Measurements from ENCODE around the gene CACNA1G.

Gene CACNA1G

GRCh38 chr17:50570032-50570431, 9.5 kb downstream of the CACNA1G start:
- DNase-seq: no peak

GRCh38 chr17:50570528-50570927, 10.0 kb downstream of the CACNA1G start:
- no peak for DNase-seq

GRCh38 chr17:50571681-50572080, 11.2 kb downstream of the CACNA1G start:
- no peak for DNase-seq

DNA sequence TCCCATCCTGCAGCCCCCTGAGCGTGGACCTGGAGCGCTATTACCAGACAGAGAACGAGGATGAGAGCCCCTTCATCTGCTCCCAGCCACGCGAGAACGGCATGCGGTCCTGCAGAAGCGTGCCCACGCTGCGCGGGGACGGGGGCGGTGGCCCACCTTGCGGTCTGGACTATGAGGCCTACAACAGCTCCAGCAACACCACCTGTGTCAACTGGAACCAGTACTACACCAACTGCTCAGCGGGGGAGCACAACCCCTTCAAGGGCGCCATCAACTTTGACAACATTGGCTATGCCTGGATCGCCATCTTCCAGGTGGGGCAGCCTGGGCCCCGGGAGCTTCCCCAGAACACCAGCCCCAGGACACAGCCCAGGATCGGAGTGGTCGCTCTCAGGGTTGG, 12.0 kb downstream of the CACNA1G start:
- DNase-seq: no peak

- no peak for DNase-seq
These were observed 13.5 kb downstream of the CACNA1G start for GRCh38 chr17:50573866-50574611.

GRCh38 chr17:50575581-50576210, 15.2 kb downstream of the CACNA1G start:
- no peak for DNase-seq

GRCh38 chr17:50576864-50577263, 16.3 kb downstream of the CACNA1G start:
- no peak for DNase-seq

GRCh38 chr17:50577451-50577954, 17.0 kb downstream of the CACNA1G start:
- DNase-seq: no peak

GRCh38 chr17:50578173-50578572, 17.7 kb downstream of the CACNA1G start:
- no peak for DNase-seq

DNA sequence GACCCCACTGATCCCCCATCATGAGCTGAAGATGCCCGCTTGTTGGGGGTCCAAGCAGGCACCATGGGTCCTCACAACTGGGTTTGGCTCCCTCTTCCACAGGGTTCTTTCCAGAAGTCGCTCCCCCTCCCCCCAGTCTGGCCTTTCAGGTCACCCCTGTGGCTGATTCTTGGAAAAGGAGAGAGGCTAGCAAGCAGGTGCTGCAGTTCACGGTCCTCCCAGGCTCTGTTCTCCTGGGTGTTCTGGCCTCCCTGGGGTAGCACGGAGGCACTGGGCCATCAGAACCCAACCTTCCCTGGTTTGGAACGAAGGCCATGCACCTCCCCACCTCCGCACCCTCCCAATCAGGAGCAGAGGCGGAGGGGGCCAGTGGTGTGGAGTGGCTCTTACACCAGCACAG, 18.9 kb downstream of the CACNA1G start:
- no peak for DNase-seq

- no peak for DNase-seq
These were observed 20.1 kb downstream of the CACNA1G start for GRCh38 chr17:50580646-50581045.

- DNase-seq: no peak
These were observed 20.8 kb downstream of the CACNA1G start for GRCh38 chr17:50581316-50581715.

DNA sequence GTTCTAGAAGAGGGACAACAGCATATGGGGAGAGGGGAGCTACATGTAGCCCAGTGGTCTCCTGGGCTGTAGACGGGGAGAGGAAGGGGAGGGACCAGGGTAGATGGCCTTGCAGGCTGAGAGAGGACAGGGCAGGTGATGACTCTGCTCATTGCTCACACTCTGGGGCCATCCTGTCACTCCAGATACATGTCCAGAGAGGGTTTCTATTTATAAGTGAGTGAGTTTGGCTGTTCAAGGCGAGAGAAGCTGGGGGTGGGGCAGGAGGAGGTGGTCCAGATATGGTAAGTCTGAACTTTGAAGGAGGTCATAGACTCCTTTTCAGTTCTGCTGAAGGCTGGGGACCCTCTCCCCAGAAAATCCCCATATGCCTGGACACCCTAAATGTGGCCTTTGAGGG, 22.2 kb downstream of the CACNA1G start:
- no peak for DNase-seq

GRCh38 chr17:50583641-50584040, 23.1 kb downstream of the CACNA1G start:
- DNase-seq: no peak

- DNase-seq: no peak
These were observed 23.6 kb downstream of the CACNA1G start for GRCh38 chr17:50584116-50584515.

- DNase-seq: no peak
These were observed 24.2 kb downstream of the CACNA1G start for GRCh38 chr17:50584749-50585148.

DNA sequence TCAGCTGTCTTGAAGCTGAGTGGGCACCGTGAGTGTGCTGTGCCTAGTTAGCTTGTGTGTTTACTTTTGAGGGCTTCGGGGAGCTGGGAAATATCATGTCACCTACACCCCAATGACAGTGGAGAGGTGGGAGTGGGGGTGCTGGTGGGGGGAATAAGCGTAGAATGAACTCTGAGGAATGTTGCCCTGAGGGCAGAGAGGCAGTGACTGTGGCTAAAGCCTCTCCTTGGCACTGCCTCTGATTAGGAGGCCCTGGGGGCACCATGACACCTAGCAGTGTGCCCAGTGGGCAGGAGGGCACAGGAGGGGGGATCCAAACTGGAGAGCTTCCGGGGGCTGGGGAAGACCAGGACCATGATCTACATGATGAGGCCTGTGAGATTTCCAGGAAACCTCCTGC, 24.8 kb downstream of the CACNA1G start:
- DNase-seq: no peak

DNA sequence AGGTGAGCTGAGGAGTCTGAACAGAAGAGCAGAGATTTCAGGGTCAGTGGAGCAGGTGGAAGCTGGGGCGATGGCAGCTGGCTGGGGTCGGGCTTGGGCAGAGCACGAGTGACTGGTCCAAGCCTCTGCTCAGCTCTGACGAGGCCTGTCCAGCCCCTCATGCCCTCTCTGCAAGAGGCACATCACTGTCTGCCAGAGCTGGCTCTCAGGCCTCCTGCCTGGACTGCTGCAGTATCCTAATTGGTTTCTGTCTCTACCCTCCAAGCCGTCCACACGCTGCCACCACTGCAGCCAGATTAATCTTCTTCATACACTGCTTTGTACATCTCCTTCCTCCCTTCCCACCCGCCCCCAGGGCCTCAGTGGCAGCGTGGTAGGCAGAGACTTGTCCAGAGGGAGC, 25.4 kb downstream of the CACNA1G start:
- DNase-seq: no peak

DNA sequence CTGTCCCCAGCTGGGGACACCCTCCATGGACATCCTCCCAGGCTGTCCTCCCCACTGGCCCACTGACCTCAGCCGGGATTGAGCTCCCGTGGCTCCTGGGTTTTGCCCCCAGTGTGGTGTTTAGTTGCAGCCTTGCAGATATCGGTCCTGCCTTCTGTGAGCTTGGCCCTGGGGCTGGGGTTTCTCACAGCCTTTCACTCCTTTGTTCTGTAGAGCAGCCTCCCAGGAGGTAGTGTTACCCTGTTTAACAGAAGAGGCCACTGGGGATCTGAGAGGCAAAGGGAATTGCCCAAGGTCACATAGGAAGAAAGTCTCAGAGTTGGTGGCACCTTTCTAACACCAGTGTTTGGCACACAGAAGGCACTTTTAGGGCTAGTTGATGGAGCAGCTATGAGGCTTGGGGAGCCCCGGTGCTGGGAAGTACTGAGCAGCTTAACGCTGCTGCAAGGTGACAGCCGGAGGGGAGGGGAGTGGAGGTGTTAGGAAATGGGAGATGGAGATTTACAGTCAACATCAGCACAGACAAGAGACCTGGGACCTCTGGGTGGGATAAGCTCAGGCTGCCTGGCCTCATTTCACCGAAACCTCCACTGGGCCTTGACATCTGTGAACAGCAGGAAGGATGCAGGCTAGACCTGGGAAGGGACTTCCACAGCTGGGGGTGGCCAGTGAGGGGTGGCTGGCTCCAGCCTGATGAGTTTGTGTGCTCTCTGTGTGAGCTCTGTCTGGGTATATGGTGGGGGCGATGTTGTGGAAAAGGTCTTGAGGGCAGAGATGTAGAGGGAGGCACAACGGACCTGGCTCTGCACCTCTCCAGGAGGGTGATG, 26.1 kb downstream of the CACNA1G start:
- DNase-seq: no peak

DNA sequence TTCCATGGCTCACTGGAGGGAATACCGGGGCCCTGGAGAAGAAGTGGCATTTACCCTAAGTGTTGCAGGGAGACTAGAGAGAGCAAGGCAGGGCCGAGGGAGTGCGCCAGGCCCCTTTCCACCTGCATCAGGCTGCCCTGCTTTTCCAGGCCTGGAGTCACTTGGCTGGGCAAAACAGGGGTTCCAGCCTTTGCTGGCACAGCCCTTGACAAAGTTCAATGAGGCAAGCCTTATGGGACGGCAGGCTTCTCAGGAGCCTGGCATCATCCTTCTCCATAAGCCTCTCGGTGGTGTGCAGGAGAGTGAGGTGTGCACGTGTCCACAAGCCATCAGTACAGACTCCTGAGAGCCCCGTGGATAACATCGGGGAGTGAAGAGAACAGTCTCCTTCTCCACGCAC, 27.1 kb downstream of the CACNA1G start:
- no peak for DNase-seq

DNA sequence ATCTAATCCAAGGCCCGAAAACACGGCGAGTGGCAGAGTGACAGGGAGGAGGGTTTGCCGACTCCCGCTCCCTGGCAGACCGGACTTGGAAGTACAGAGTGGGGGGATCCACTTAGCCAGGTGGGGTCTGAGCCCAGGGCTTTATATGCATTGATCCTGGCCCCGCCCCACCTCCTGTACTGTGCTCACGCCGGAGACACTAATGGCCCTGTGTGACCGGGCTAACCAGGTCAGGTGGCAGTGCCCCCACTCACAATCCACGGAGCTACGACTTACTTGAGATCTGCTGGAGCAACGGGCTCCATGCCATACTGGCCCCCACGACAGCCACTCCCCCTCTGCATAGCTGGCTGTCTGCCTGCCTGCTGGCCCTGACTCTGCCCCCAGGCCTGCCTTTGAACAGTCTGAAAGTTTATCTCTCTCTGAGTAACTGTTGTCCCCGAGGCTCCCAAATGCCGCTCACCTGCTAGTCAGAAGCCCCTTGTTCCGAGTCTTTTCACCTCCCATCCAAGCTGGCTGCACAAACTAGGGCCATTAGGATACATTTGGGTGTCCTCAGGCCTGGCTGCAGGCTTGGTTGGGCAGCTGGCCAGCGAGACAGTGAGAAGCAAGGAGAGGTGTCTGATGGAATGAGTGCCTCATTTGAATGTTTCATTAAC, 28.0 kb downstream of the CACNA1G start:
- no peak for DNase-seq

DNA sequence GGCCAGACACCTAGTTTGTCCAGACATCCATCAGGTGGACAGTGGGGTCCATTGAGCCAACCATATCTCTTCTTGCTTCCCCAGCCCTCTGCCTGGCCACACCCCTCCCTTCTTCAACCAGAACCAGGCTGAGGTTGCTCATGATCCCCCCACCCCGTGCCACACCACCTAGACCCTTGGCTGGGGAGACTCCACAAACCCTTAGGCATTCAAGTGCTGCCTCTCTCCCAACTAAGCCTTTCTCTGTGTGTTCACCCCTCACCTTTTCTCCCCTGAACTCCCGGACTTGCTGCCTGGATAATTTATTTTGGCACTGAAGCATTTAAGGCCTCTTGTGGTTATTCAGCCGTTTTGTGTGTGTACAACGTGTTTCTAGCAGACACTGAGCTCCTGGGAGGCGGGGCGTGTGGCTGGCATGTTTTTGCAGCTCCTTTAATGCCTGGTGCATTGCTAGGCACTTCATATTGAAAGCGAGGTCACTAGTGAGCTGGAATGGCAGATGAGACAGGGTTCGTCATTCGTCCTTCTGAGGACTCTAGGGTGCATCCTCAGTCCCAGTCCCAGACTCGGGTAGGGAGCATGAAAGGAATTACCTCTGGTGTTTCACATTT, 28.7 kb downstream of the CACNA1G start:
- DNase-seq: no peak

All from fibroblast of upper back skin (primary cell).